GM15510 (cell line): Measurements from ENCODE around the gene DCUN1D4.

Experiments
- POLR2A ChIP-seq: IDR thresholded peaks from 3 replicates; pipeline ENCODE4 v1.6.1; 2011; ENCODE audit warnings: borderline replicate concordance; ENCODE audit not compliant: insufficient read length; ENCODE audit errors: extremely low read depth

The DCUN1D4 gene

GRCh38 chr4:51845711-51846110 is 2.8 kb downstream of the DCUN1D4 start:
- no peak for TF ChIP-seq POLR2A

- TF ChIP-seq POLR2A = no peak
These were observed 6.5 kb downstream of the DCUN1D4 start for GRCh38 chr4:51849430-51849829.

GRCh38 chr4:51850294-51850693 is 7.3 kb downstream of the DCUN1D4 start:
- TF ChIP-seq POLR2A = no peak

GRCh38 chr4:51851090-51851936 is 8.4 kb downstream of the DCUN1D4 start:
- TF ChIP-seq POLR2A = no peak

DNA sequence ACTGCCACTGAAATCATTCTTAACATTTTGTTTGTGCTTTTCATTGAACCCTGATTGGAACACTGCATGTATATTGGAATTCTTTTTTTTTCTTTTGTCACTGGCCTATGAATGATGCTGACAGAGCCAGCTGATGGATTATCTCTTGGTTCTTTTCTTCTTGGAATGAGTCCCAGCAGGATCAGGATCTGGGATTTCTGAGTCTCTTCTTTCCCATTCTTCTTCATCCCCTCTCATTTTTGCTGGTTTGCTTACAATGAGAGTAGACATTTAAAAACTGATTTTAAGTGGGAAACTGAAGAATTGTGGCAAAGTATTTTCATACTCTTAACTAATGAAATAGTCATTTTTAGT is 9.0 kb downstream of the DCUN1D4 start:
- no peak for TF ChIP-seq POLR2A

- no peak for TF ChIP-seq POLR2A
These were observed 10.2 kb downstream of the DCUN1D4 start for GRCh38 chr4:51853027-51853682.

- TF ChIP-seq POLR2A = no peak
These were observed 12.3 kb downstream of the DCUN1D4 start for GRCh38 chr4:51855270-51855669.

DNA sequence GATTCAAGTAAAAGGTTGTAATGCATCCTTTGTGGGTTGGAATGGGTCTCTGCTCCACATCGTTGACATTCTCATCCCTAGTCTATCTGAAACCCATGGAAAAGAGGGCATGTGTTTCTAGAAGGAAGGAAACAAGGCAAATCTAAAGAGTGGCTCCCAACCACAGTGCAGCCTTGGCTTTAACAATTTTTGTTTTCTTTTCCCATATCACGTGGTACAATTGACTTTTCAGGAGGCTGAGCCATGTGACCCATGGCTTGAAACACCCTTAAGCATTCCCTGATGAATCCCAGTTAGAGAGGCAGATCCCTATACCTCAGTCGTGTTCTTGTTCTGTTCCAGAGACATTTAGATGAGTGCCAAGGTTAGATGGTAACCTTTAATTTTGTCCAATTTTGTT is 12.8 kb downstream of the DCUN1D4 start:
- TF ChIP-seq POLR2A = no peak

DNA sequence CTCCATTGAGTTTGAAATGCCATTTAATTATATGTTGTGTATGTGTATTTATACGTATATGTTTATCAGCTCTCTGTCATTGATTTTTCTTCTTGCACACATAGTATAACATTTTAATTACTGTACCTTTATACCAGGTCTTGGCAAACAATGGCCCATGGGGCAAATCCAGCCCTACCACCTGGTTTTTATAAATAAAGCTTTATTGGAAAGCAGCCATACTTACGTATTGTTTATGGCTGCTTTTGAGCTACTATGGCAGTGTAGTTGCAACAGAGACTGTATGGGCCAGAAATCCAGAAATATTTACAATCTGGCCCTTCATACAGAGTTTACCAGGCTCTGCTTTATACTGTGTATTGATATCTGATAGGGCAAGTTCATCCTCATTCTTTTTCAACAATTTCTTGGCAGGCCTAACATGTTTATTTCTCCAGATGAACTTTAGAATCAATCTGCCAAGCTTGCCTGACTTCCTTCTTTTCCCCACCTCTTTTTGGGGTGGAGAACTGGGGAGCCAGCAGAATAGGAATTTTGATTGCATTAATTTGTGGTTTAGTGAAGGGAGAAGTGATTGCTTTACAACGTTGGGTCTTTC is 15.8 kb downstream of the DCUN1D4 start:
- no peak for TF ChIP-seq POLR2A

- no peak for TF ChIP-seq POLR2A
These were observed 16.6 kb downstream of the DCUN1D4 start for GRCh38 chr4:51859476-51860031.

DNA sequence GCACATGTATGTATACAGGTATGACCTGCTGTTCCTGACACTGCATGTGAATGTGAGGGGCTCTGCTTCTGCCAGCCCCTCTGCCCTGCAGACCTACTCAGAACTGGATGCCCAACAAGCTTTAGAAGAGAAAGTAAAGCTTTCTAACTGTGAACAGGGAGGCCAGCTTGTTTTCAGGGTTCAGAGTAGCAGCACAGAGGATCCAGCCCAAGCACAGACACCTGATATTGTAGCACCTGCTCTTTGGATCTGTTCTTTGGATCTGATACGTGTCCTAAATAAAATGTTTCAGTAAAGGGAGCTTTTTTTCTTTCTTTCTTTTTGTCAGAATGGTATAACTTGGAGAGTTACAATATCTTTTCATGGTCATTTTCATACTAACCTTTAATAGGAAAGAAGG is 19.2 kb downstream of the DCUN1D4 start:
- TF ChIP-seq POLR2A = no peak

DNA sequence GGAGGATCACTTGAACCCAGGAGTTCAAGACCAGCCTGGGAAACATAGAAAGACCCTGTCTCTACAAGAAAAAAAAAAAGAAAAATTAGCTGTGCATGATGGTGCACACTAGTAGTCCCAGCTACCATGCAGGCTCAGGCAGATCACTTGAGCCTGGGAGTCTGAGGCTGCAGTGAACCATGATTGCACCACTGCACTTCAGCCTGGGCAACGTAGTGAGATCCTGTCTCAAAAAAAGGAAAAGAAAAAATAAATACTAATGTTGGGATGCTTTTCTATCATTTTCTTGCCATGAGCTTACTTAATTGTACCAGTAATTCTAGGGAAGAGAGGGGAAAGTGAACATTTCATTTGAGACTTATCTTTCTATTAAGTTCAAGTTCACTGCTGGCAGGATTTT is 19.8 kb downstream of the DCUN1D4 start:
- no peak for TF ChIP-seq POLR2A

DNA sequence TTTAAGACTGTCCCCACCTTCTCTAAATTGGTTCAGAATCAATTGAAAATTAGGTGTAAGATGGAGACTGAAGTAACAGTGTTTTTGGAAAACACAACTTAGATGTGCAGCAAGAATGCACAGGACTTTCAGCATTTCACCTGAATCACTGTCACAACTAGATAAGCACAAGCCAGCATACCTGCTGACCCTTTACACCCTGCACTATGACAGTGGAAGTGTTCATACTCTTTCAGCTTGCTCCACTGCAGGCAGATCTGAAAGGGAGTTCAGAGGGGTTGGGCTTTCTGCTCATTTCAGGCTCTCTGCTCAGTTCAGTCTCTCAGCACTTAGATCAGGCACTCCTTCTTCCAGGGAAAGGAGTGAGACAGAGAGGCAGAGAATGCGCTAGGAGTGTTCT is 22.8 kb downstream of the DCUN1D4 start:
- TF ChIP-seq POLR2A = no peak

- TF ChIP-seq POLR2A = no peak
These were observed 23.9 kb downstream of the DCUN1D4 start for GRCh38 chr4:51866835-51867234.

DNA sequence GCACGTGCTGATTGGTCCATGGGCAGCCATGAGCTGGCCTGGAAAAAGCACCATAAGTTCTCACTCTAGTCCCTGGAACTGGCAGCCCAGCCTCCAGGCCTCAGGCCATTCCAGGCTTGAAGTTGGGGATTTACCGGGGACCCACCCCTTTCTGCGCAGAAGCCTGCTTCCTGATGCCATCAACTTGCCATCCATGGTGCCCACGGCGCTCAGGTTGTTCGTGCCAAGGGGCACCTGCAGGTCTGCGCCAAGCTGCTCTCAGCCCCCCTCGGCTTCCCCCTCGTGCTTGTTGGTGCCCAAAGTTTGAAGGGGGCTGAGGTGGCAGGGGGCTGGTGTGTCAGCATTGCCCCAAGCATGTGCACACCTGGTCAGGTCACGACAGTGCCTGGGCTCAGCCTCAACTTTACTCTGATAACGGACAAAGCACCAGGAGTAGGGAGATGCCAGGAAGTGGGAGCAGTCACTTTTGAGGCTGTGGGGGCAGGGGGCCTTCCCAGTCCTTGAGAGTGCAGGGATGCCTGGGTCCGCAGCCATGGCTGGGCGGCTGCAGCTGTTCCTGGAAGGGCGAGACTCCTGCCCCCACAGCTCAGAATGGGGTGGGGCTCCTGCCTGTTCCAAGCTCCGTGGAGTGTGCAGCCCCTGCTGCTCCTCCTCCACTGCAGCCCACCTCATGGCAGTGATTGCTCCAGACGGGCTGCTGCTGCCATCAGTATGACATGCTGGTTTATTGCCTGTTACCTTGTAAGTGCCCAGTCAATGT is 24.9 kb downstream of the DCUN1D4 start:
- no peak for TF ChIP-seq POLR2A
